GM06990 (cell line): ENCODE data around the gene ARHGEF38.

Experiments used
- DNase-seq: peaks from one replicate; pipeline ENCODE4 v3.0.0-alpha.2; 2011; ENCODE audit not compliant: insufficient read length; ENCODE audit errors: extremely low read depth
- H3K27me3 ChIP-seq: replicated peaks from 2 replicates; pipeline ENCODE4 v1.6.0; 2011; ENCODE audit warnings: low read length; ENCODE audit not compliant: control insufficient read depth, insufficient read depth
- H3K36me3 ChIP-seq: 2 replicates; pipeline ENCODE4 v1.5.1; 2011; ENCODE audit warnings: low read length; ENCODE audit not compliant: control insufficient read depth, insufficient read depth
- H3K4me3 ChIP-seq: replicated peaks from 2 replicates; pipeline ENCODE4 v1.5.1; 2011; ENCODE audit warnings: low read depth, mild to moderate bottlenecking, control low read depth, low read length
- CTCF ChIP-seq: IDR thresholded peaks from 2 replicates; pipeline ENCODE4 v1.5.1; 2011; ENCODE audit warnings: low read length, control low read depth, mild to moderate bottlenecking, inconsistent platforms; ENCODE audit not compliant: insufficient read depth, poor library complexity, severe bottlenecking

Gene ARHGEF38

GRCh38 chr4:105630670-105631655 lies 78.5 kb downstream of the ARHGEF38 start:
- Histone ChIP-seq H3K36me3 (no peaks in the 10 kb centered on the region), H3K27me3 (no peaks in the 10 kb centered on the region), H3K4me3 (no peak overlapping the region)
- no peak for TF ChIP-seq CTCF
- no peak for DNase-seq

- peak; percentile 28 for TF ChIP-seq CTCF
- DNase-seq, result no peak
- no peaks in the 10 kb centered on the region for H3K36me3 ChIP-seq
- H3K4me3 ChIP-seq, result no peak overlapping the region
- no peaks in the 10 kb centered on the region for H3K27me3 ChIP-seq
Observed at GRCh38 chr4:105631818-105632400, 79.5 kb downstream of the ARHGEF38 start.

- DNase-seq, result no peak
- no peak overlapping the region for H3K4me3 ChIP-seq
Observed at GRCh38 chr4:105632599-105632998, 80.2 kb downstream of the ARHGEF38 start.

GRCh38 chr4:105633241-105633640 lies 80.8 kb downstream of the ARHGEF38 start:
- no peaks in the 10 kb centered on the region for H3K36me3 ChIP-seq
- no peak overlapping the region for H3K4me3 ChIP-seq
- no peaks in the 10 kb centered on the region for H3K27me3 ChIP-seq
- TF ChIP-seq CTCF, result no peak
- no peak for DNase-seq

More at GRCh38 chr4:105632599-105632998, 80.2 kb downstream of the ARHGEF38 start:
- peak; percentile 11 for TF ChIP-seq CTCF
- Histone ChIP-seq H3K27me3 (no peaks in the 10 kb centered on the region), H3K36me3 (no peaks in the 10 kb centered on the region)

- DNase-seq, result no peak
- H3K36me3 ChIP-seq, result no peaks in the 10 kb centered on the region
Observed at GRCh38 chr4:105634402-105635080, 82.1 kb downstream of the ARHGEF38 start.

More at GRCh38 chr4:105634402-105635080, 82.1 kb downstream of the ARHGEF38 start:
- Histone ChIP-seq H3K27me3 (no peaks in the 10 kb centered on the region), H3K4me3 (no peak overlapping the region)
- no peak for TF ChIP-seq CTCF
